NCI-H2171 (cell line): ENCODE data around the gene HSPA5.
"Not testable (repeated sequence)": the region's sequence is repeated elsewhere in the genome, so short reads cannot be mapped to it uniquely, and the experiment has no call there.

Source experiments
- DNase-seq: peaks from one replicate; lab custom pipeline; 2025; lab: John Stamatoyannopoulos, UW

The HSPA5 gene

DNA sequence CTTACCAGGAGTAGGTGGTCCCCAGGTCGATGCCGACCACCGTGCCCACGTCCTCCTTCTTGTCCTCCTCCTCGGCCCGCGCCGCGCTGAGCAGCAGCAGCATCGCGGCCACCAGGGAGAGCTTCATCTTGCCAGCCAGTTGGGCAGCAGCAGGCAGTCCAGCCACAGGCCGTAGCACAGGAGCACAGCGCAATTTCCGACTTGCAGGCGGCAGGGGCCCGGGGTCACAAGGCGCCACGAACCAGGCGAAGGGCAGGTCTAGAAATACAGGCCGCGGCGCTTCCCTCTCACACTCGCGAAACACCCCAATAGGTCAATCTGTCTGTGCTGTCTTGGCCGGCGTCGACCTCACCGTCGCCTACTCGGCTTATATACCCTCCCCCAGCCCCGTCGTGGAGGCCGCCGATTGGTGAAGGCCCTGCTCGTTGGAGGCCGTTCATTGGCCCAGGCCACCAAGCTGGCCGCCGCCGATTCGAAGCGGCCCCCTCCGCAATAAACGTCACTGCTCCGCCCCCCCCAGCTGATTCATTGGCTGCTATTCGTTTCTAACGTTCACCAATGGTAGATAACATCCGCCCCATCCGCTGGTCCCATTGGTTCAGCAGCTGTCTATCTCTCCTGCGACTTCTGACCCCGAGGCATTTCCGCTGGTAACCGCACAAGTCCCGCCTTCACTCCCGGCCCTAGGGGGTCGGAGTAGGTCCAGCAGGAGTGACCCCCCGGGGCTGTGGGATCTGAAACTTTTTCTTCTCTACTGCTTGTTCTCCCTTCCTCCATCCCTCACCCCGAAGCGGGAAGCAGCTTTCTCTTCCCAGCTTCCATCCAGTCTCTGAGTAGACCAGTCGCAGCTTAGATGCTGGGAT is at the start of gene HSPA5:
Gene HSPA5, minus strand, starts transcription at position 344 of the 863 bp plus-strand sequence. Its CDS starts 217 bp downstream, at position 127.
- peak; percentile 98 for DNase-seq

DNA sequence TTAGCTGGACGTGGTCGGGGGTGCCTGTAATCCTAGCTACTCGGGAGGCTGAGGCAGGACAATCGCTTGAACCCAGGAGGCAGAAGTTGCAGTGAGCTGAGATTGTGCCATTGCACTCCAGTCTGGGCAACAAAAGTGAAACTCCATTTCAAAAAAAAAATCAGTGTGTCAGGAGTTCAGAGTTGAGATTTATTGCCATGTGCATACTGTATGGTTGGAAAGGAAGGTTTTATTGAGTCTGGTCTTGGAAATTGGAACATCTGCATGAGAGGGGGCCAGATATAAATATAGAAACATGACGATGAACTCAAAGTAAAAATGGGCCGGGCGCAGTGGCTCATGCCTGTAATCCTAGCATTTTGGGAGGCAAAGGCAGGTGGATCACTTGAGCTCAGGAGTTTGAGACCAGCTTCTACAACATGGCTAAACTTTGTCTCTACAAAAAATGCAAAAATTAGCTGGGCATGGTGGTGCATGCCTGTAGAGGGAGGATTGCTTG is 45.8 kb upstream of the HSPA5 start:
- DNase-seq: not testable (repeated sequence)

DNA sequence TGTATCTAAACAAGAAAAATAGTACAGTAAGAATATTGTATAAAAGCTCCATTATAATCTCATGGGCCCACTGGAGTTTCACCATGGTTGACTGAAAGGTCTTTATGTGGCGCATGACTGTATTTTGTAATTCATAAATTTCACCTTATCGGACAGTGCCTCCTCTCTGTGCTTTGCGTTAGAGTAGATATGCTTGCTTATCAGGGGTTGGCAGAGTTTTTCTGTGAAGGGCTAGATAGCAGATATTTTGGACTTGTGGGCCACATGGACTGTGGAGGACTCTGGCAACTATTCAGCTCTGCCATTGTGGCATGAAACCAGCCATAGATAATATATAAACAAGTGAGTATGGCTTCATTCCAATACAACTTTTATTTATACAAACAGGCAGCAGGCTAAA is 43.7 kb upstream of the HSPA5 start:
- DNase-seq: no peak

DNA sequence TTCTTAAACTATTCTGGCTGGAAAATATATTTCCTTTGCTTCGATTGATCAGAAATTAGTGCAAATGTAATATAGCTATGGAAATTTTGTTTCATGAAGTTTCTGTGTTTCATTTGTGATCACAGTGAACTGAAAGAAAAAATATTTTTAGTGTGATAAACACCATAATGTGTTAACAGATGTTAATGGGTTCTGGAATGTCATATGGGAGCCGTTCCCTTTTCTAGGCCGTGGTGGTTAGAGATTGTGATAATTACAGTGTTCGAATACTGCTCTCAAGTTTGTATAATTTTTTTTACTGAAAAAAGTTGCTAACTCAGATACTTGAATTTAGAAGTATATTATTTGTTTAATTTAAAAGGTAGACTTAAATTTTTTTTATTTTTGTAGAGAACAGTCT is 39.8 kb upstream of the HSPA5 start:
- DNase-seq: peak; percentile 56

DNA sequence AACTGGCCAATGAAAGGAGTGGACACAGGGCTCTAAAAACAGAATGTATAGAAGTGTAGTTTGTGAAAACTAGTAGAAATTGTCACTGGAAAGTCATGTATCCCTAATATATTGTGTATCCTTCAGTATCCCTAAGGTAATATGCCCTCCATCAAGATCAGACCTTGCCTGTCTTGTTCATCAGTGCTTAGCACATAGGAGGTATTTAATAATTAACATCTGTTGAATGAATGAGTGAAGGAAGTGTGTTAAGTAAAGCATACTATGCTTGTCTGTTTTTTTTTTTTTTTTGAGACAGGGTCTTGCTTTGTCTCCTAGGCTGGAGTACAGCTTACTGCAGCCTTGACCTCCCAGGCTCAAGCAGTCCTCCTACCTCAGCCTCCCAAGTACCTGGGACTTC is 36.3 kb upstream of the HSPA5 start:
- DNase-seq: no peak

DNA sequence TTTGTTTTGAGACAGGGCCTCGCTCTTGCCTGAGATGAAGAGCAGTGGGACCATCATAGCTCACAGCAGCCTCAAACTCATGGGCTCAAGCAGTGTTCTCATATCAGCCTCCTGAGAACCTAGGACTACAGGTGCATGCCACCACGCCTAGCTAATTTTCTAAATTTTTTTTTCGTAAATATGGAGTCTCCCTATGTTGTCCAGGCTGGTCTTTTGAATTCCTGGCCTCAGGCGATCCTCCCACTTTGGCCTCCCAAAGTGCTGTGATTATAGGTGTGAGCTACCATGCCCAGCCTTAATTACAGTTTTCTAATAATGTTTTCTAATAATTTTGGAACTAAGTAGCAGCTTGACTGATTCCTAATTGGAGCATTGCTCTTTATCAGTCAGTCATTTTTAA is 35.6 kb upstream of the HSPA5 start:
- DNase-seq: no peak

DNA sequence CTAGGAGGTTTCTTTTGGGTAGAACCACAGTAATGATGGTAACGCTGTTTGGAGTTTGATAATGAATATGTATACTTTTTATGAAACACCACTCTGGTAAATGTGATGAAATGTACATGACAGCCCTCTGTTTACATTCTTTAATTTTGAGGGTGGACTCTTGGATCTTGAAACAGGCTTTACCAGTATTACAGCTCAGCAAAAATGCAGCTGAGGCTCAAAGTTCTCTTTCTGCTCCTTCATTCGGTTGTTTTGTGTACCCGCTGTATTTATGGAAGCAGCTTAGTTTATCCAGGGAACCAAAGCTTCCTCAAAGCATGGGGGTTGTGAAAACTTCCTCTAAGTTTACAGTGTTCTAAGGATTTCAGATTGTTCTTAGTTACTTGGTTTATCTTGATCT is 31.6 kb upstream of the HSPA5 start:
- no peak for DNase-seq

DNA sequence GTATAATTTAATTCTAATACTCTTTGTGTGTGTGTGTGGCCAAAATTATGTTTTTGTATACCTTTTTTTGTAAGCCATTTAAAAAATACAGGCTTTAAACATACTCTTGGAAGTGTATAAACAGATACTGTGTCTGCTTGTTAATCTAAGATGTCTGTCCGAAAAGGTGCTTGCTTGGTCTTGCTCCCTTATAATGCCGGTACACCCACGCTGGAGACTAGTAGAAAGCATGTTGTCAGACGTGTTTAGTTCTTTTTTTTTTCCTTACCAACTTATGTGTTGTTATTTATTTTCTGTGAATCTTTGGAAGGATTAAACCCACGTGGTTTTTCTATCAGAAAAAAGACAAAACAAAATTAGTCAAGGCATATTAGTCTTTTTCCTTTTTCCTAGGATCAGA is 29.9 kb upstream of the HSPA5 start:
- no peak for DNase-seq

DNA sequence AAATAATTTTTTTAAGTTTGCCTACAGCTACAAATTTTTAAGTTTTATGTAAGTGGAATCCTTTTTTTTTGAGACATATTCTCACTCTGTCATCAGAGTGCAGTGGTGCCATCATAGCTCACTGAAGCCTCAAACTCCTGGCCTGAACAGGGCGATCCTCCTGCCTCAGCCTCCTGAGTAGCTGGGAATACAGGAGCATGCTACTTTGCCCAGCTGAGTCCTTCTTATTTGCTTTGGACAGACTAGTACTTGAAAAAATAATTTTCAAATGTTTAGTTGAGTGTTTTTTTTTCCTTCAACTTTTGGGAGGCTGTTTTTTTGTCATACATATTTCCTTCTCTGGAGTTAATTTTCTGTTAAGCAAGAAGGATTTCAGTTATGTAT is 27.9 kb upstream of the HSPA5 start:
- no peak for DNase-seq

DNA sequence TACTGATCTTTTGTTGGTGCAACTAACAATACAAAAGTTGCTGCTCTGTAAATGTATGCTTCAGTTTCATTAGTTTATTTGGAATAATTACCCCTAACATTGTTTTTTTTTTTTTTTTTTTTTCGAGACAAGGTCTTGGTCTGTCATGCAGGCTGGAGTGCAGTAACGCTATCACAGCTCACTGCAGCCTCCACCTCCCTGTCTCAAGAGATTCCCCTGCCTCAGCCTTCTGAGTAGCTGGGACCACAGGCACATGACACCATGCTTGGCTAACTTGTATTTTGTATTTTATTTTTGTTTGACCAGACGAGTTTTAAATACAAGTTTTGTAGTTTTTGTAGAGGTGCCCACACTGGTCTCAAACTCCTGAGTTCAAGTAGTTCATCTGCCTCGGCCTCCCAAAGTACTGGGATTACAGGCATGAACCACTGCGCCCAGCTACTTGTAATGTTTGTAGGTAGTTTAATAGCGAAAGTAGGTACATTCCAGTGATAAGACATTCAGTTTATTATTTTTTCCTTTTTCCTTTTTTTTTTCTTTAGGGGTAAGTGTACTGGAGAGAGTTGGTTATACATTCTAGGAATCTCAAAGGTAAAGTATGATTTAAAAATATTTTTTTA is 27.4 kb upstream of the HSPA5 start:
- DNase-seq: no peak

DNA sequence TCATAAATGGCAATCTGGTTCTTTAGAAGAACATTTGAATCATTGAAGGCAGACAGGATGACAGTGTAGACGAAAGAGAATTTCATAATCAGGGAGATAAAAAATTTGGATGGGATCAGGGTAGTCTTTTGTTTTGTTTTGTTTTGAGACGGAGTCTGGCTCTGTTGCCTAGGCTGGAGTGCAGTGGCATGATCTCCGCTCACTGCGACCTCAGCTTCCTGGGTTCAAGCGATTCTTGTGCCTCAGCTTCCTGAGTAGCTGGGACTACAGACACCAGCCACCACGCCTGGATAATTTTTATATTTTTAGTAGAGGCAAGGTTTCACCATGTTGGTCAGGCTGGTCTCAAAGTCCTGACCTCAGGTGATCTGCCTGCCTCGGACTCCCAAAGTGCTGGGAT is 22.9 kb upstream of the HSPA5 start:
- DNase-seq: not testable (repeated sequence)

DNA sequence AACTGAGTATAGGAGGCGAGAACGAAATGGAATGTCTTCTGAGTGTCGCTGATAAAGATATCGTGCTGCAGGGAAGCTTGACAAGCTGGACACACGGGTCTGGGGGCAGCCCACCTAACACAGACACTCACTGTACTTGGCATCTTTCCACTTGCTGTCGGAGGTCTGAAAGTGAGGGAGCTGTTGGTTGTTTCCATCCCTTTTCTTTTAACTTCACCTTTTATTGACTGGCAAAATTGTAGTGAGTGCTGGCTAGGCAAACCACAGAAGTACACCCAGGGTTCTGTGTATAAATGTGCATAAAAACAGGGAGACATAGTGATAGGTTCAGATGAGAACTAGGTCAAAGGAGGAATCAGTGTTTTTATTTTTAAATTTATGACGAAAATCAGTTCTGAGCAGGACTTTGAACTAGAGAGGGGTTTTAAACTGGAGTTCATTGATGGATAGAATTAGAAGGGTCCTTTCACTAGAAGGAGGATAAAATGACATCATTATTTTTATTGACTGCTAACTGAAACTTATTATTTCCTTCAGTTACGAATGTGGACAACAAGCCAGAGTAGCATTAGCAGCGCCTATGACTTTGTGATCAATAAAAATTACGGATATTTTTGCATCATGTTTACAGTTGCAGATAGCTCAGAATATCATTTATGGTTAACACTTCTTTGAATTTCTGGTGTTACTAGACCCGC is 21.3 kb upstream of the HSPA5 start:
- no peak for DNase-seq

DNA sequence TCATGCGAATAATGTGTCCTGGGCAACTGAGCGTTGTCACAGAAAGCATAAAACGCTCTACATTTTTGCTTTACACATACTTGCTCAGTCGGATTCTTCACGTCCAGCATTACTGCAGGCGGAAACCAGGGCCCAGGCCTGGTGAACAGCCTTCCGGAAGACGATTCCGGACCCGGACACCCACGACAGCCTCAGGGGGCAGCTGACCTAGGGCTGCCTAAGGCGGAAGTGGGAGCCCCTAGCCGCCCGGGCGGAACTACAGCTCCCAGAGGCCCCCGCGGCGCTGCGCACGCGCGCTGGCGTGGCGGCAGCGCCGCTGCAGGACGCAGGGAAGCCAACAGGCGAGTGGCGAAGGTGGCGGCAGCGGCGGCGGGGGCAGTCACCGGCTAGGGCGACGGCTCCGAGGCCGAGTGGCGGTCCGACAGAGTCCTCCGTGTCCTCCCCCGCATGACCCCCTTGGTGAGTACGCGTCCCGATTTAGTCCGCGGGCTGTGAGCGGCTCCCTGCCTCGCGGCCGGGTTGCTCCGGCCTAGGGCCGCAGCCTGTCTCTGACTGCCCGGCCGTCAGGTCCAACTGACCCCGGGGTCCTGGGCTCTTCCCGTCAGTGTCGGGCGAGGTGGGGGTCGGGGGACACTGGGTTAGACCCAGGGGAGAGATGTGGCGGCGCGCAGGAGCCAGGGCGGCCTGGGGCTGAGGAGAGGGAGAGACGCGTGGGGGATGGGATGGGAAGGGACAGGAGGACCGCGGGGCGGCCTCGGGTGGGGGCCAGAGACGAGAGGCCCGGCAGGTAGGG is 20.6 kb upstream of the HSPA5 start, which contains the start of gene GAPVD1:
Gene GAPVD1, plus strand, starts transcription at position 326 of the 793 bp plus-strand sequence. CDS start 37,096 bp downstream, outside the sequence.
- peak; percentile 84 for DNase-seq

DNA sequence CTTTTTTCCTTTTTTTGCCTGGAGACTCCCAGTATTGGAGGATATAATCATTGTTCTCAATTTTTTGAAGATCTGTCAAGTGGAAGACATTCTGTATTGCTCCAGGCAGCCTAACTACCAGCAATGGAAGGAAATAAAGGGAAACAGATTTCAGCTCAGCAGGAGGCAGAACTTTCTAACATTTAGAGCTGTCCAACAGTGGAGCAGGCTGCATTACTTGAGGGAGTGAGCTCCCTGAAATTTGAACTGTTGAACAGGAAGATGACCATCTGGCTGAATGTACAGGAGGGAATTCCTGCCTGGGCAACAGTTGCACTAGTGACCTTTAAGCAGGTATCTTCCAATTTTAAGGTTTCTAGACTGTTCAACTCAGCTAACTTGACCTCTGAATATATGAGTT is 19.4 kb upstream of the HSPA5 start:
- DNase-seq: no peak

DNA sequence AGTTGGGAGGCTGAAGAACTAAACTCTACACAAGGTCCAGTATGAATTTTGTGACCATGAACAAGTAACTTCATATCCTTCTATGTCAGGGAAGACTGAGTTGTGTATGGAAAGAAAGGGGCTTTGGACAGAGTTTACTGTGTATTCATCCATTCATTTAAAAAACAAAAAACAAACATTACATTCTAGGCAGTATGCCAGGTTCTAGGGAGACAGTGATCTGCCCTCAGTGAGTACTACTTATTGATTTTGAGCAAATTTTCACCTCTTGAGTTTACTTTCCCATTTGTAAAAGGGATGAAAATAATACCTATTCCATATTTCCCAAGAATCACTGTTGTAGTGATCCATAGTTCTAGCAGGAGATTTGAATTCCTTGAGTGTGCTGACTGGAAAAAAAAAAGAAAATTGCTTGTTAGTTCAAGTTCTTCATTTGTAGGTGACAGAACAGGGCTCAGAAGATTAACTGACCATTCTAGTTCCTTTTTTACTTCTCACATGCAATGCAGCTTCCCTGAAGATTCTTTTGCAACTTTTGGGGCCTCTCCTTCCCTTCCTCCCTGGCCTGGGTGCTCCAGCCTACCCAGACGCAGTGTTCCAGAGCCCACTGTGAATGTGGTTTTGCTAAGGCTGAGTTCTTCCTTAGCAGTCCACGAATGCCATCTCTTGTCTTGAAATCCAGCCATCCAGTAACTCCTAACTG is 17.8 kb upstream of the HSPA5 start:
- DNase-seq: no peak

DNA sequence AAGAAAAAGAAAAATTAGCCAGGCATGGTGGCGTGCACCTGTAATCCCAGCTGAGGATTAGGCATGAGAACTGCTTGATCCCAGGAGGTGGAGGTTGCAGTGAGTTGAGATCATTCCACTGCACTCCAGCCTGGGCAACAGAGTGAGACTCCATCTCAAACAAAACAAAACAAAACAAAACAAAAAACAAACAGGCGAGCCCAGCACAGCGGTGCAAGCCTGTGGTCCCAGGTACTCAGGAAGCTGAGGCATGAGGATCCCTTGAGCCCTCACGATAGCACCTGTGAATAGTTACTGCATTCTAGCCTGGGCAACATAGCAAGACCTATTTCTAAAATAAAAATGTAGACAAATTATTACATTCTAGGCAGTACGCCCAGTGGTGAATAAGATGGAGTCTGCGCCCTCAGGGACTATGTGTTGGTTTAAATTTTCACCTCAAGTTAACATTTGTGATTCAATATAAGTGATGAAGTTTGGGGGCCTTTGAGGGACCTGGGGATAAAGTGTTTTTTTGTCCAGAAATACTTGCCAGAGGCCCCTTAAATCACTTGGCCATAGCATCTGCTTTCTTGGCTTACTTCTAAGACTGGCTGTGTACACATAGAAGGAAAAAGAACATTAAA is 17.1 kb upstream of the HSPA5 start:
- DNase-seq: no peak

DNA sequence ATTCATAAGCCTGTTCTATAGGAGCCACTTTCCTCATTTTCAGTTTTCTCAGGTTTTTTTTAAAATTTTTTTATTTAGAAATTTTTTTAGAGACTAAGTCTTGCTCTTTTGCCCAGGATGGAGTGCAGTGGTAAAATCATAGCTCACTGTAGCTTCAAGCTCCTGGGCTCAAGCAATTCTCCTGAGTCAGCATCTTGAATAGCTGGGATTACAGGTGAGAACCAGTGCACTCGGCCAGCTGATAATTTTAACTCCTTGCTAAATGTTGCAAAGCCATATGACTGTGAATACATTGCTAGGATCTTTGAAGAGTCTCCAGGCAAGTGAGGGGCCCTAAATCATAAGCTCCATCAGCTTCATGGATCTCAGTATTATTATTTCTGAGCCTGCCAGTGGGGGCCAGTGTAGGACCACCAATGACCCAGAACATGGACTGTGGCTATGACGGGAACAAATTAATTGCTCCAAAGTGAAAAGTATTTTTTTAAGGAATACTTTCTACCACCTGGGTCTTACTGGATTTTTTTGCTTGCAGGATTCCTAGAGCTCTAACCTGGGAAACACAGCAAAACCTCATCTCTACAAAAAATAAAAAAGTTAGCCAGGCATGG is 14.7 kb upstream of the HSPA5 start:
- no peak for DNase-seq

DNA sequence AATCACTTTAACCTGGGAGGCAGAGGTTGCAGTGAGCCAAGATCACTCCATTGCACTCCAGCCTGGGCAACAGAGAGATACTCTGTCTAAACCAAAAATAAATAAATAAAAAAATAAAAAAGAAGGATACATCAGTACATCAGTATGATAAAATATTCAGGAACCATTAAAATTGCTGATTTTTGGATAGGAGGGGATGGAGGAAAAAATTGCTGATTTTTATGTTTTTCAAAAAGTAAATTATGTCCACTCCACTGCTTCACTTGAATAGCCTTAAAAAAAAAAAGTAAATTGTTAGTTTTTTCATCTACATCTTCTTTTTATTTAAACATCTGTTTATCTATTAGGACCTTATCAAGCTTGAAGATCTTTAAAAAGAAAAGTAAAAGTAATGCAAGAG is 13.1 kb upstream of the HSPA5 start:
- no peak for DNase-seq

DNA sequence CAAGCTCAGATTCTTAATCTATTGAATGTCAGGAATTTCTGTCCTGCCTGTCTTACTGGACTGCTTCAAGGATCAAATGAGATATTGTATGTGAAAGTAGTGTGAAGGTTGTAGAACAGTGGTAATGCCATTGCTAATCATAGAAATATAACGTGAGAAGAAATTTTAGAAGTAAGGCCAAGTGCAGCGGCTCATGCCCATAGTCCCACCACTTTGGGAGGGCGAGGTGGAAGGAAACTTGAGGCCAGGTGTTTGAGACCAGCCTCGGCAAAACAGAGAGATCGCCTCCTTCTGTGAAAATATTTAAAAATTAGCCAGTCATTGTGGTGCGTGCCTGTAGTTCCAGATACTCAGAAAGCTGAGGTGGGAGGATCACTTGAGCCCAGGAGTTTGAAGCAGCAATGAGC is 5.1 kb upstream of the HSPA5 start:
- DNase-seq: no peak

DNA sequence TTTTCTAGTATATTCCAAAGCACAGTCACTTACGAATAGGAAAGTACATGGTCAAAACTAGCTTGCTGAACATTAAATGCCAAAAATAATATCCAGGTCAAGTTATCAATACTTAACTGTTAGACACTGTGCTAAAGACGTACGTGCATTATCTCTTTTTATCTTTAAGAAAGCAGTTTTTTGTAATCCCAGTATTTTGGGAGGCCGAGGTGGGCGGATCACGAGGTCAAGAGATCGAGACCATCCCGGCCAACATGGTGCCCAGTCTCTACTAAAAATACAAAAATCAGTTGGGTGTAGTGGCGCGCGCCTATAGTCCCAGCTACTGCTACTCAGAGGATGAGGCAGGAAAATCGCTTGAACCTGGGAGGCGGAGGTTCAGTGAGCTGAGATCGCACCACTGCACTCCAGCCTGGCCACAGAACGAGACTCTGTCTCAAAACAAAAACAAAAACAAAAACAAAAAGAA is 2.7 kb upstream of the HSPA5 start:
- DNase-seq: no peak
